GM12878 (cell line): ENCODE results near the gene CSK.

Source experiments
- ATF2 ChIP-seq: IDR thresholded peaks from 2 replicates; pipeline ENCODE4 v1.6.1; 2012; ENCODE audit warnings: low read length, inconsistent platforms
- CTCF ChIP-seq, 3 experiments: IDR thresholded peaks in 2 of 3; conservative IDR thresholded peaks in 1 of 3; 2 replicates each; pipeline ENCODE4 v1.5.1; 2011; ENCODE audit warnings: low read depth in 3 of 3, low read length in 3 of 3, mild to moderate bottlenecking in 3 of 3, control low read depth in 2 of 3, moderate library complexity in 2 of 3, inconsistent platforms in 1 of 3, mixed read lengths in 1 of 3; ENCODE audit not compliant: control insufficient read depth in 2 of 3, insufficient read depth in 1 of 3; ENCODE audit errors: extremely low read depth in 1 of 3
- HCFC1 ChIP-seq: fragments of 150-350 bp; IDR thresholded peaks from 2 replicates; pipeline ENCODE4 v1.6.1; 2014; ENCODE audit warnings: low read length
- HDAC2 ChIP-seq: fragments of 200-600 bp; sonication (generic); IDR thresholded peaks from 2 replicates; pipeline ENCODE4 v1.6.1; 2017
- RCOR1 ChIP-seq: conservative IDR thresholded peaks from 2 replicates; pipeline ENCODE4 v1.6.1; 2012; ENCODE audit warnings: low read depth, low read length, improper control_type of control experiment
- ZNF24 ChIP-seq: fragments of 450-650 bp; IDR thresholded peaks from 2 replicates; pipeline ENCODE4 v1.6.1; 2017; ENCODE audit warnings: antibody characterized with exemption, mild to moderate bottlenecking

- TF ChIP-seq HCFC1 (no peak), CTCF (IDR thresholded peaks at IDR 0.05 in 2 of 3, conservative IDR thresholded peaks at IDR 0.05 in 1 of 3; ENCODE audit: control insufficient read depth in 2 of 3, extremely low read depth in 1 of 3, insufficient read depth in 1 of 3, low read depth in 3 of 3, low read length in 3 of 3) (no peak), ZNF24 (no peak), HDAC2 (no peak), RCOR1 (no peak), ATF2 (no peak)
These were observed 585 bp downstream of the CSK start for GRCh38 chr15:74782259-74783071.
